Neural cell (in vitro differentiated cells): Measurements from ENCODE around the gene ADGRG1. TPM values are rescaled to one million over a fixed set of nuclear protein-coding genes. Genes with fewer than 3 reads are reported as not detected.

Source experiments
- H2AFZ ChIP-seq: fragments of 200-600, 300-800 bp; sonication (generic), shearing (Covaris generic); 2 replicates; pipeline ENCODE4 v1.6.0; 2014; ENCODE audit warnings: low read depth, mild to moderate bottlenecking, antibody characterized with exemption, low read length, moderate library complexity
- H3F3A ChIP-seq: fragments of 200-600 bp; shearing (Covaris generic); 2 replicates; pipeline ENCODE4 v1.6.1; 2016; ENCODE audit warnings: mild to moderate bottlenecking, moderate library complexity, mixed read lengths, antibody characterized with exemption, low read length; ENCODE audit not compliant: insufficient read depth, poor library complexity, severe bottlenecking
- H3K27ac ChIP-seq: fragments of 200-600, 300-800 bp; sonication (generic), shearing (Covaris generic); 2 replicates; pipeline ENCODE4 v1.5.1; 2014; ENCODE audit warnings: mild to moderate bottlenecking, low read length, moderate library complexity
- H3K27me3 ChIP-seq: fragments of 300-800, 200-600 bp; sonication (generic), shearing (Covaris generic); 2 replicates; pipeline ENCODE4 v1.6.0; 2014; ENCODE audit warnings: mild to moderate bottlenecking, low read depth, low read length, moderate library complexity; ENCODE audit not compliant: insufficient read depth
- H3K36me3 ChIP-seq: fragments of 300-800, 200-600 bp; sonication (generic), shearing (Covaris generic); 2 replicates; pipeline ENCODE4 v1.5.1; 2014; ENCODE audit warnings: mild to moderate bottlenecking, antibody characterized with exemption, low read length, moderate library complexity; ENCODE audit not compliant: insufficient read depth
- H3K4me2 ChIP-seq: fragments of 300-800, 200-600 bp; sonication (generic), shearing (Covaris generic); 2 replicates; pipeline ENCODE4 v1.6.0; 2014; ENCODE audit warnings: mild to moderate bottlenecking, low read length
- H3K4me3 ChIP-seq: fragments of 300-800, 200-600 bp; sonication (generic), shearing (Covaris generic); 2 replicates; pipeline ENCODE4 v1.5.1; 2014; ENCODE audit warnings: mild to moderate bottlenecking, low read length, moderate library complexity
- H3K79me2 ChIP-seq: fragments of 200-600 bp; shearing (Covaris generic); replicated peaks from 2 replicates; pipeline ENCODE4 v1.6.0; 2014; ENCODE audit warnings: mild to moderate bottlenecking, low read length, moderate library complexity; ENCODE audit not compliant: insufficient read depth
- H3K9ac ChIP-seq: fragments of 300-800, 200-600 bp; sonication (generic), shearing (Covaris generic); 2 replicates; pipeline ENCODE4 v1.6.1; 2016; ENCODE audit warnings: mild to moderate bottlenecking, low read length, mixed read lengths
- H3K9me2 ChIP-seq: fragments of 200-600 bp; shearing (Covaris generic); 2 replicates; pipeline ENCODE4 v1.6.1; 2016; ENCODE audit warnings: mild to moderate bottlenecking, low read length, mixed read lengths; ENCODE audit not compliant: insufficient read depth
- H3K9me3 ChIP-seq: fragments of 200-600, 300-800 bp; sonication (generic), shearing (Covaris generic); 2 replicates; pipeline ENCODE4 v1.6.1; 2016; ENCODE audit warnings: mild to moderate bottlenecking, mixed run types, low read length, moderate library complexity, mixed read lengths
- H4K20me1 ChIP-seq: fragments of 200-600 bp; shearing (Covaris generic); 2 replicates; pipeline ENCODE4 v1.6.1; 2016; ENCODE audit warnings: mild to moderate bottlenecking, mixed run types; ENCODE audit not compliant: insufficient read depth
- CTCF ChIP-seq: fragments of 450-650 bp; IDR thresholded peaks from 2 replicates; pipeline ENCODE4 v1.5.1; 2014; ENCODE audit warnings: antibody characterized with exemption, mild to moderate bottlenecking, moderate library complexity; ENCODE audit not compliant: poor library complexity, severe bottlenecking
- EP300 ChIP-seq: fragments of 450-650 bp; conservative IDR thresholded peaks from 2 replicates; pipeline ENCODE4 v1.6.1; 2014; ENCODE audit warnings: antibody characterized with exemption, mild to moderate bottlenecking, moderate library complexity; ENCODE audit not compliant: poor library complexity, severe bottlenecking
- EZH2 ChIP-seq: fragments of 200-600, 300-800 bp; shearing (Covaris generic), sonication (generic); IDR thresholded peaks from 2 replicates; pipeline ENCODE4 v1.6.1; 2014; ENCODE audit warnings: antibody characterized with exemption, low read length, borderline replicate concordance, mild to moderate bottlenecking; ENCODE audit not compliant: insufficient read depth, poor library complexity, severe bottlenecking
- MXI1 ChIP-seq: fragments of 450-650 bp; conservative IDR thresholded peaks from 2 replicates; pipeline ENCODE4 v1.6.1; 2014; ENCODE audit warnings: antibody characterized with exemption, mild to moderate bottlenecking; ENCODE audit not compliant: poor library complexity, severe bottlenecking
- POLR2AphosphoS5 ChIP-seq: IDR thresholded peaks from 2 replicates; pipeline ENCODE4 v1.6.1; 2012
- RAD21 ChIP-seq: fragments of 450-650 bp; conservative IDR thresholded peaks from 2 replicates; pipeline ENCODE4 v1.6.1; 2014; ENCODE audit warnings: antibody characterized with exemption, mild to moderate bottlenecking, moderate library complexity
- REST ChIP-seq: IDR thresholded peaks from 2 replicates; pipeline ENCODE4 v1.6.1; 2012; ENCODE audit warnings: borderline replicate concordance
- SMC3 ChIP-seq: fragments of 450-650 bp; conservative IDR thresholded peaks from 2 replicates; pipeline ENCODE4 v1.6.1; 2014; ENCODE audit warnings: antibody characterized with exemption, mild to moderate bottlenecking, moderate library complexity; ENCODE audit not compliant: poor library complexity
- TAF1 ChIP-seq: IDR thresholded peaks from 2 replicates; pipeline ENCODE4 v1.6.1; 2012; ENCODE audit warnings: low read depth
- polyA minus RNA-seq: library from RNA; depleted of rRNA, polyadenylated mRNA; stranded (reverse); fragments of >200 nt; gene quantifications from 2 replicates; pipeline ENCODE4 v1.2.3, GENCODE V29; 2014
- polyA plus RNA-seq: library from polyadenylated mRNA; depleted of rRNA; stranded (reverse); fragments of >200 nt; gene quantifications from 2 replicates; pipeline ENCODE4 v1.2.3, GENCODE V29; 2014

The ADGRG1 gene
- polyA plus RNA-seq (80.6 and 86.8 TPM in 2 replicates), polyA minus RNA-seq (122 and 124 TPM in 2 replicates)

- Histone ChIP-seq H3K27ac (no peak within 1 kb of the TSS), H3K9me2 (no peaks in the 10 kb centered on the region), H2AFZ (no peak within 1 kb of the TSS), H3K4me2 (no peak within 1 kb of the TSS), H3K27me3 (no peaks in the 10 kb centered on the region), H3K79me2 (no peaks in the 10 kb centered on the region), H3K9ac (peak within 1 kb of the TSS; percentile 16), H4K20me1 (no peaks in the 10 kb centered on the region), H3K36me3 (no peaks in the 10 kb centered on the region), H3K9me3 (no peaks in the 10 kb centered on the region), H3F3A (no peaks in the 10 kb centered on the region), H3K4me3 (no peak within 1 kb of the TSS)
- no peak for TF ChIP-seq TAF1
- no peak for TF ChIP-seq EP300
- TF ChIP-seq MXI1: no peak
Measured at GRCh38 chr16:57628008-57628781, at the start of gene ADGRG1. Gene ADGRG1 (plus strand): TSS chr16:57628630. CDS start chr16:57650288, 21,658 bp downstream.

- Histone ChIP-seq H2AFZ (no peak overlapping the region), H4K20me1 (no peaks in the 10 kb centered on the region), H3F3A (no peaks in the 10 kb centered on the region), H3K4me3 (no peak overlapping the region), H3K27ac (no peak overlapping the region), H3K9me3 (no peaks in the 10 kb centered on the region), H3K79me2 (no peaks in the 10 kb centered on the region), H3K4me2 (no peak overlapping the region), H3K36me3 (no peaks in the 10 kb centered on the region), H3K27me3 (no peaks in the 10 kb centered on the region), H3K9me2 (no peaks in the 10 kb centered on the region), H3K9ac (no peak overlapping the region)
- TF ChIP-seq RAD21 (no peak), CTCF (no peak), SMC3 (no peak), EZH2 (no peak), POLR2AphosphoS5 (no peak), REST (no peak), TAF1 (no peak), EP300 (no peak), MXI1 (no peak)
Measured at GRCh38 chr16:57579361-57579665, 49.1 kb upstream of the ADGRG1 start.
